Eye (tissue), 1 donor: ENCODE measurements around the gene FAM200B.
"Not testable (repeated sequence)": the region's sequence is repeated elsewhere in the genome, so short reads cannot be mapped to it uniquely, and the experiment has no call there.

ENCODE experiments used
- DNase-seq: peaks from one replicate; pipeline ENCODE4 v3.0.0-alpha.2; 2015

FAM200B gene

GRCh38 chr4:15702941-15703403, 21.3 kb downstream of the FAM200B start, which contains the start of gene BST1:
BST1 (plus strand) TSS chr4:15703065; CDS start chr4:15703145, 80 bp downstream.
- peak; percentile 81 for DNase-seq

DNA sequence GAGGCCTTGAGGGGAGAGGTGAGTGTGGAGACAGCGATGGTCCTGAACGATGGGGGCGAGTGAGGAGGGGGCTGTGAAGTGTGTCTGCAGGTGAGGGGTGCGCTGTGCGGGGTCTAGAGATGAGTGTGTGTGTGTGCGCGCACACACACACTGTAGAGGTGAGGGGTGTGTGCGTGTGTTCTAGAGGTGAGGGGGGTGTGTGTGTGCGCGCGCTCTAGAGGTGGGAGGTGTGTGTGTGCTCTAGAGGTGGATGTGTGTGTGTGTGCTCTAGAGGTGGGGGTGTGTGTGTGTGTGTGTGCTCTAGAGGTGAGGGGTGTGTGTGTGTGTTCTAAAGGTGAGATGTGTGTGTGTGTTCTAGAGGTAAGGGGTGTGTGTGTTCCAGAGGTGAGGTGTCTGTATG, 21.8 kb downstream of the FAM200B start:
- peak; percentile 9 for DNase-seq

GRCh38 chr4:15704129-15704528, 22.5 kb downstream of the FAM200B start:
- peak; percentile 16 for DNase-seq

DNA sequence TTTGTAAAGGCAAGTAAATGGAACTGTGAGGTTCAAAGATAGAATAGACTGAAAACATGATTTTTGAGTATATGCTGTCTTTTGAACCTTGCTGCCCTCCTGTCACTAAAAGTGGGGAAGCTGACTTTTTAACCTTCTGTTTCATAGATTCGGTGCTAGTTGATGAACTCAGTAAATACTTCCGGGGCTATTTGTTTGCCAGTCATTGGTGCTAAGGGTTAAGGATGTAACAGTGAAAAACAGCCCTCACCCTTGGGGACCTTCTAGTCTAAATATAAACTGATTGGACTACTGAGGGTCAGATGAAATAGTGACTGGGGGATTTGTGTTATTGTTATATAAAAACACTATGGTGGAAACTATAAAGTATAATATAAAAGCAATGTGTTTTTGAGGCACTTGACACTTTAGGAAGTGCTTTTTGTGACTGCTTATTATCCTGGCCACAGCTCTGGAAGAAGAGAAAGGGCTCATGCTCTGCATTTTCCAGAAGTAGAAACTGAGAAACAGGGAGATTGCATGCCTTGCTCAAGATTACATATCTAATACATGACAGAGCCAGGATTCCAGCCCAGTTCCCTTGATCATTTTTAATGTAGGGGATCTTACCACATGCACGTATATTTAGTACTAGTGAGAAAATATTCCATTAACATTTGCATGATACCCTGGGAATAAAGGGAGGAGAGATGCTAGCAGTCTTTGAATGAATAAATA, 25.2 kb downstream of the FAM200B start:
- no peak for DNase-seq

GRCh38 chr4:15707363-15707715, 25.7 kb downstream of the FAM200B start:
- DNase-seq: no peak

GRCh38 chr4:15711762-15712161, 30.1 kb downstream of the FAM200B start:
- no peak for DNase-seq

DNA sequence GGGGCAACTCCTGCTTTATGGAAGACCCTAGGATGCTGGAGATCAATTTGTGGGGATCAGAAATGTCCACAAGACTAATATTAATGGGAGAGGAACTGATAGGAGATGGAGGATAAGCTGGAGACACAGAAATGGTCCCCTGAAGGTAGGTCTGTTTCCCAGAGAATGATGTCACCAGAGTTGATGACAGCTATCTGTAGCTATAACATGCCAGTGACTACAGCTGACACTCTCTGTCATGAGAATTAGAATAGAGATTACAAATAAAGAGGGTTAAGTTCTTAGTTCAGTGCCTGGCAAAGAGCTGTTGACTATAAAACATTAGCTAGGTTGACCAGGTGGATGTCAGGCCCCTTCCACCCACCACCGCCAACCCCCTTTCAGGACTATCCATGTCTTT, 30.6 kb downstream of the FAM200B start:
- DNase-seq: no peak

- DNase-seq: no peak
These were observed 32.5 kb downstream of the FAM200B start for GRCh38 chr4:15714141-15714540.

DNA sequence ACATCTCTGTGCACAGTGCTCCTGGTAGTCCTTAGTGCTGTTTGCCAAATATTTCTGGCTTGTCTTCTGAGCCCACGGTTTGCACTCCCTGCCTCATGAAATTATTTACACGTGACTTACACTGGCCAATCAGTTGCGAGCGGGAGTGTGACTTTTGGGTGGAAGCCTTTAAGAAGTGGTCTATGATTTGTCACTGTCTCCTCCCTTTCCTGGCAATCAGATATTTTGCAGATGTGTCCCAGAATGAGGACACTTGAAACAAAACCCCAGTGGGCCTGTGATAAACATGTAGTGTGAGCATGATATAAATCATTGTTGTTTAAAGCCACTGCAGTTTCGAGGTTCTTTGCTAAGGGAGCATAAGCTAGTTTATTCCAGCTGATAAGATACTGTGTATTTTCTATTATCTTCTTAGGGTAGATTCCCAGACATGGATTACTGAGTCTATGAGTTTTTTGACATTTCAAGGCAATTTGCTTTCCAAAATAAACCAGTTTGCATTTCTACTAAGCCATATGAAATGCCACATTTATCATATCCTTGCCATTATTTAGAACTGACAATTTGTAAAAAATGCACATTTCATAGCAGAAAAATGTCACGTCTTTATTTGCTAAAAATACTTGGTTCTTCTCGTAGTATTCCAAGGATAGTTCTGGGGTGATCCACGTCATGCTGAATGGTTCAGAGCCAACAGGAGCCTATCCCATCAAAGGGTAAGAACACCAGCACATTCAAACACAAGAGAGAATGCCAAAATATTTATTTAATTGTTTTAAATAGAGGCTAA, 33.2 kb downstream of the FAM200B start:
- peak; percentile 18 for DNase-seq

DNA sequence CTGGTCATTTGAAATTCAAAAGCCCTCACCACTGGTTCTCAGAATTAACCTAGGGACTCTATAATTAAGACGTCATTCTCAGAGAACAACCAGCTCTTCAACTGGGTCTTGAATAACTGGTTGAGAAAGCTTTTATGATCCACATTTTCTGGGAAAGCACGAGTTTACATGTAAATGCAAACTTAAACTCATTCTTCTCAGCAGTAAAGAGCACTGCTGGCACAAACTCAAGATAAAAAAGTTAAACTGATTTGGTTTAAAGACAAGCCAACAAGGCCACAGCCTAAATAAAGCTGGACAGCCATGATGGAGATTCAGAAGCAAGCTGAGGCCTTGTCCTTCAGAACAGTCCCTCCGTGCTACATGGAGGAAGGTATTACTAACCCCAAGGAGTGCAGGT, 34.5 kb downstream of the FAM200B start:
- DNase-seq: no peak

DNA sequence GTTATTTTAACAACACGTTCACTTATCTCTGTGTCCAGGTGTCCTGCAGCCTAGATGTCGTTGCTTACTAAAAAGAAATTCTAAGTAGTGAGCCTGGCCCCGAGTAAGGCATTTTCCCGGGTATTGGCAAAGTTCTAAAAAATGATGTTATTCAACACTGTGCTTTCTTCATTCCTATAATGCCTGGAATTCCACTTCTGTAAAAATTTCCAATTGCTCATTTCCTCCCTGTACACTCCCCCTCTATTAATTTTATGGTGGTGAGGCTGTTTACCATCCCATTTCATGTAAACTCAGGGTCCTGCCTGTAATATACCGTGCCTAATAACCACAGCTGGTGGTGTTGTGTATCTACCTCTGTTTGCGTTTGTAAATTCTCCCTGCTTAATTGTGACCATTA, 35.5 kb downstream of the FAM200B start:
- DNase-seq: no peak

DNA sequence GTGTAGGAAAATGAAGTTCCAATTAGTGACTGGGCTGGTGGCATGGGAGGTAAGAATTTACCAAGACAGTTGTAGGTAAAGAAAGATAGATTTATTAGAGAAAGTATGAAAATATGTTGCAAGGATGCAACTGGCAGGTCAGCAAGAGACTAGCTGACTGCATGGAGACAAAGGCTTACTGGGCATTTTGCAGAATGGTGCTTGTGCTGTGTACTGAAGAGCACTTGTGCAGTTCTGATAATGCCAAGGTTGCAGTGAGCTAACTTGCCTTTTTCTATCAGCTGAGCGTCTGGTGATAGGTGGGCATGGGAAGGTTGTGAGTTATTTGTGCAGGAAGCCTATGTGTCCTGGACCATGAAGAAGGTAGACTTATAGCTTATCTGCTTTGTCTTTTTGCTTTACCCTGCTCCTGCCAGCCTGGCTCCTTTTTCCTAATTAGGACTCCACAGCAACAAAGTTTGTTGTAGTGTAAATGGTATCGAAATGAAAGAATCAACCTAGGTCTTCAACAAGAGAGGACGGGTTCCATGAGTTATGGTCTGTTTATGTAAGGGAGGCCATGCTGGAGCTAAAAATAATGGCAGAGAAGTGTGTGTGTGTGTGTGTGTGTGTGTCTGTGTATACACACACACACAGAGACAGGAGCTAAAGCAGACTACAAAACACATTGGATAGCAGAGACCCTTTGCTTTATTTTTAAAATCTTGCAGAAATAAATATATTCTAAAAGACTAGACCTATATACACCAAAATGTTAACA, 36.2 kb downstream of the FAM200B start:
- DNase-seq: no peak

DNA sequence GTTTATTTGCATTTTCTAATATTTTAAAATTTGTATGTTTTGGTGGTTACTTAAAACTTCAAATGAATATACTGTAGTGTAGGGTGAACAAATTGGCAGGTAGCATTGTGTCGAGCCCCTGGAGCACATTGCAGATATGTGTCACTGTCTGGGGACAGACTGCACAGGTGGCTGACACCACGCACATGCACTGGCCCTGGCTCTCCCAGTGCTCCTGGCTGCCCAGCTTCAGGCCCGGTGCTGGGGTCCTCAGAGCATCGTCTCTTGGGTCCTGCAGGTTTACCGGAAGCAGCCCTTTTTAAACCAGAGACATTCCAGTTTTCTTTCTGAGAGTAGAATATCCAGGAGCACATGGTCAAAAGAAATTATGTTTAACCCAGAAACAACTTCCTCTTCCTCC, 36.8 kb downstream of the FAM200B start:
- DNase-seq: no peak

DNA sequence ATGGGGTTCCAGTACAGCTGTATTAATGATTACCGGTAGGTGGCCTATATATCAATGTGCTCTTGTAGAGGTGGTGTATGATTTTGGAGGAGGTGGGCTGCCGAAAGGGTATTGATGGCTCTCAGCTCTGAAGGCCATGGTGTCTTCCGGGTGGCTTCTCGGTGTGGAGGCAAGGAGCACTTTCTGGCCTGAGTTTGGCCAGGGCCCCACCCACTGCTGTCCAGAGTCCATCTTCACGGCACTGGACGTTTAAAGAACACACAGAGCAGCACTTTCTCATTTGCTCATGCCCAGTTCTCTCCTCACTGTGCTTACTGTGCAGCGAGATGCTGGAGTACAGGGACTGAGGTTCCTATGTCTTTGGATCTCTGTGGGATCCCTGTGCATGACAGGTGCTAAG, 37.3 kb downstream of the FAM200B start:
- DNase-seq: no peak

DNA sequence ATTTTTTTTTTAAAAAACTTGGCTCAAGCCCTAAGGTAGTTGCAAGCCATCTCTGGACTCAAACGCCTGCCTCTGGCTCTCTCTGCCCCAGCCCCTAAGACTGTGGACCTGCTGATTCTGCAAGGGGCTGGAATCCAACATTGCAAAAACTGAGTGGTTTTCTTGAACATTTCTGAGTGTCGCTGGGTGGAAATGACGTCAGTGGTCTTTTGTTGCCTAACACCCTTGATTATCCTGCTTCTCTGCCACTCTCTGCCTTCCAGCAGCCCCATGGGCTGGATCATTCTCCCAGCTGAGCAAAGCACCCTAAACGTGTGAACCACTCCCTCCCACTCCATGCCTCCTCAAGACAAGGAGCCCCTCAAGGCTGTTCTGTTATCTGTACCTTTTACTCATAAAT, 37.9 kb downstream of the FAM200B start:
- DNase-seq: no peak

GRCh38 chr4:15720851-15721250, 39.2 kb downstream of the FAM200B start:
- DNase-seq: no peak

- DNase-seq: no peak
These were observed 44.0 kb downstream of the FAM200B start for GRCh38 chr4:15725608-15726007.

GRCh38 chr4:15729910-15730533, 48.4 kb downstream of the FAM200B start:
- DNase-seq: peak; percentile 65

- not testable (repeated sequence) for DNase-seq
These were observed 51.4 kb downstream of the FAM200B start for GRCh38 chr4:15733061-15733460.

GRCh38 chr4:15735536-15735935, 53.9 kb downstream of the FAM200B start:
- DNase-seq: peak; percentile 39

GRCh38 chr4:15736514-15737050, 55.0 kb downstream of the FAM200B start:
- DNase-seq: no peak

- DNase-seq: no peak
These were observed 55.6 kb downstream of the FAM200B start for GRCh38 chr4:15737255-15737654.

- DNase-seq: no peak
These were observed 57.2 kb downstream of the FAM200B start for GRCh38 chr4:15738877-15739276.
